GM18507 (cell line): ENCODE measurements around the gene TTC32.

Experiments
- DNase-seq: peaks from one replicate; pipeline ENCODE4 v3.0.0; 2011; ENCODE audit warnings: low read depth; ENCODE audit not compliant: insufficient read length; ENCODE audit errors: extremely low spot score
- FAIRE-seq: peaks from 2 replicates; lab custom pipeline; 2011; peaks lifted over from hg19 to GRCh38; lab: Jason Lieb, UNC

TTC32 gene

GRCh38 chr2:19857100-19857499, 44.7 kb downstream of the TTC32 start:
- FAIRE-seq, result no peak

DNA sequence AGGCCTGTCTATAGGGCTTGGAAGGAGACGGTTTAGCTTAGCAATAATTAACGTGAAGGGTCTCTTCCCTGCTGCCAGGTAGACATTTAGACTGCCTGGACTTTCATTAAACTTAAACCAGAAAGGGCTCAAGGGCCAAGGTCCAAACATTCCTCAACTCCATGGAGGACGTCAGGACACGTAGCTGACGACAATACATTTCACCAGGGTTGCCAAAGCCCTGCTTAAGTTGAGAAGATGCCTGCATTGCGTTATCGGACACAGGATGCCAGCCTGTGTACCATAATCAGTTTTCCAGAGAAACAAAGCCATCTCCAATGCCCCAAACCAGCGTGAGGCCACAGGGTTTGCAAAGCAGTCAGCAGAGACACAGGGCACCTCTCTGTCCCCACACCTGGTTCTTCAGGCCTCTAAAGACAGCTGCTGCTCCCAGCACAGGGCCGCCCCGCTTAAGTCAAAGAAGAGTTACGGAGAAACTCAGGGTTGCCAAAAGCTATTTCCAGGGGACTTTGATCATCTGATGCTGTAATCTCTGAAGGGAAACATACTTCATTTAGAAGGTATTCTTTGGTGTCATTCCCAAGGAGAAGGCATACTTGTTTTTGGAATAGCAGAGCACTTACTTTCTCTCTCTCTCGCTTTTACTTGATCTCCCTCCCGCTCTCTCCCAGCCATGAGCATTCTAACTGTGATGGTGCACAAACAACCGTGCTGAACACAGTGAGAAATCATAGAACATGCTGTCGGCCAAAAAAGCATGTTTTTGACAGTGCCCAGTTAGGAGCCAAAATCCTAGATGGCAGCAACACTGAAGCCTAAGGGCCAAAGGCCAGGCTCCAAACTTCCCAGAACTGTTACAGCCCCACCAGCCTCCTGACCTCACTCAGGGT, 46.0 kb downstream of the TTC32 start:
- DNase-seq (no peak), FAIRE-seq (no peak)

More at GRCh38 chr2:19857100-19857499, 44.7 kb downstream of the TTC32 start:
- no peak for DNase-seq

DNA sequence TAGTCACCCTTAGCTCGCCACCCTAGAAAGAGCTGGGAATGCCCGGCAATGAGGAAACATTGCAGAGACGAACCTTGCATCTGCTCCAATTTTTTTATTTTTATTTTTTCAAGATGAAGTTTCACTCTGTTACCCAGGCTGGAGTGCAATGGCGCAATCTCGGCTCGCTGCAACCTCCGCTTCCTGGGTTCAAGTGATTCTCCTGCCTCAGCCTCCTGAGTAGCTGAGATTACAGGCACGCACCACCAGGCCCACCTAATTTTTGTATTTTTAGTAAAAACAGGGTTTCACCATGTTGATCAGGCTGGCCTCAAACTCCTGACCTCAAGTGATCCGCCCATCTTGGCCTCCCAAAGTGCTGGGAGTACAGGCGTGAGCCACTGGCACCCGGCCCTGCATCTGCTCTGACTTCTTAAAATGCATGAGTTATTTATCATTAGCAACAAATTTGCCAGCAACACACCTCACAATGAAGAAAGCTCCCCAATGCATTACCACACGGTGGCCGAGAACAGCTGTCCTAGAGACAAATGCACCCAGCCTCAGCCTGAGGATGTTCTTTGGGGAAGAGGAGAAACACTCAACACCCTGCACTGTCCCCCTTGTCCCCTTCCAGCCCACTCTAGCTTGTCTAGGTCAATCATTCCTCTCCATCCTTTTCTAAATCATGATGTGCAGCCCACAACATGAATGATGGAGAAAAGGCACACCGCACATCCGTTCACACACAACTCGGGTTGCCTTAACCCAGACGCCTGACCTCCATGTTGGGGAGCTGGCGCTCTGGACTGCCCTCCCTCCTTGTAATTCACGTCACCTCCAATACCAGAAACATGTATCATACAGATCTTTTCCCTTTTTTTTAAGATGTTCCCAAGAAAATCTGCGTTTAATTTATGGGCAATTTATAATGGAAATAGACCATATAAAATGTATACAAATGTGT, 46.9 kb downstream of the TTC32 start:
- no peak for FAIRE-seq
- DNase-seq, result no peak

- FAIRE-seq (no peak), DNase-seq (no peak)
These were observed 50.6 kb downstream of the TTC32 start for GRCh38 chr2:19851116-19851695.

DNA sequence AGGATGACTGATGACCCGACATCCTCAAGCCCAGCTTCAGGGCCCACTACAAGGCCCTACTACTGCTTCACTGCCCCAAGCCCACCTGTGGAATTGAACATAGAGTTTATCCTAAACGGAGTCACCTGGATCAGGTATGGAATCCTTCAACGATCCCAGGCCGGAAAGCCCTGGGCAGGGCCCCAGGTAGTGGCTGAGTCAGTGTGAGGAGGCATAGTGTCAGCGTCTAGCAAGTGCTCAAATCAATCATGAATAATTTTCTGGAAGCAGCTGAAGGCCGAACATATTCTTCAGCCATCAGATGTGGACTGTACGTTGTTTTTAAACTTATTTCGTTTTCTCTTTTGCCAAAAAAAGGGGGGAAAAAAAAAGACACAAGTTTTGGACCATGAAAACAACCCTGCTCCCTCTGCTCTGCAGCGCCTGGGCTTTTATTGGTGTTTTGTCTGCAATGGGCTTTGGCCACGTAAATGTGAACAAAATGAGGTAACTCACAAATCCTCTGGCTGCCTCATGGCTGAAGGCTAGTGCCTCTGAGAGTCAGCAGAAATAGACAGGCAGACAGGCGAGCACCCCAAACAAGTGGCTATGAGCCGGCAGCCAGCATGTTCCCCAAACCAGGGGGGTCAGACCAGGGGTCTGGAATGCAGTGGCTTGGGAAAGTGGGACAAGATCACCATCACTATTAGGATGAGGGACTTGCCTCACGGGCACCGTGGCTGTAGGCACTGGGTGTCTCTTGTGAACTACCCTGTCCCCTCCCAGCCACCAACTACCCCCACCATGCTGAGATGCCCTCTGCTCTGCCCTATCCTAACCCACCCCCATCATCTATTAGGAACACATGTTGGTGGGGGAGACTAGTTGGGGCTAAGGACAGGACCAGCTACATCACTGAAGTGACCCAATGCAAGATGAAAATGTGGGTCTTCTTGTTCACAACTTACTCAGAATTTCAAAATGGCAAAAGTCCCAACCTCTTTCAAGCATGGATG, 51.4 kb downstream of the TTC32 start:
- FAIRE-seq, result no peak
- no peak for DNase-seq

- no peak for FAIRE-seq
- no peak for DNase-seq
These were observed 52.8 kb downstream of the TTC32 start for GRCh38 chr2:19848952-19849351.

- no peak for FAIRE-seq
- DNase-seq, result no peak
These were observed 53.6 kb downstream of the TTC32 start for GRCh38 chr2:19848029-19848750.

- FAIRE-seq (no peak), DNase-seq (no peak)
These were observed 54.3 kb downstream of the TTC32 start for GRCh38 chr2:19847486-19847885.
